GM10266 (cell line): Measurements from ENCODE around the gene ACOT11.

ENCODE experiments used
- DNase-seq: peaks from one replicate; pipeline ENCODE4 v3.0.0; 2012; ENCODE audit errors: extremely low spot score
- CTCF ChIP-seq: IDR thresholded peaks from 2 replicates; pipeline ENCODE4 v1.5.1; 2012; ENCODE audit warnings: mild to moderate bottlenecking, low read depth; ENCODE audit not compliant: control insufficient read depth, insufficient read depth; ENCODE audit errors: missing control alignments

Gene ACOT11

GRCh38 chr1:54593571-54594160 is 45.6 kb downstream of the ACOT11 start:
- TF ChIP-seq CTCF, result no peak
- no peak for DNase-seq

GRCh38 chr1:54594463-54594862 is 46.4 kb downstream of the ACOT11 start:
- DNase-seq, result no peak
- no peak for TF ChIP-seq CTCF

GRCh38 chr1:54595956-54596498 is 48.0 kb downstream of the ACOT11 start:
- TF ChIP-seq CTCF, result no peak
- no peak for DNase-seq

GRCh38 chr1:54596756-54597155 is 48.7 kb downstream of the ACOT11 start:
- DNase-seq, result no peak
- no peak for TF ChIP-seq CTCF

- DNase-seq, result no peak
- no peak for TF ChIP-seq CTCF
These were observed 49.5 kb downstream of the ACOT11 start for GRCh38 chr1:54597455-54598030.

GRCh38 chr1:54599211-54599823 is 51.3 kb downstream of the ACOT11 start:
- no peak for TF ChIP-seq CTCF
- DNase-seq, result no peak
